ENCODE data around the gene MED17. TPM values are rescaled to one million over a fixed set of nuclear protein-coding genes. Genes with fewer than 3 reads are reported as not detected.

The MED17 gene
- total RNA-seq, 6 donors from 2014 or later: 13.1 to 33.5 (median 28.1) TPM

DNA sequence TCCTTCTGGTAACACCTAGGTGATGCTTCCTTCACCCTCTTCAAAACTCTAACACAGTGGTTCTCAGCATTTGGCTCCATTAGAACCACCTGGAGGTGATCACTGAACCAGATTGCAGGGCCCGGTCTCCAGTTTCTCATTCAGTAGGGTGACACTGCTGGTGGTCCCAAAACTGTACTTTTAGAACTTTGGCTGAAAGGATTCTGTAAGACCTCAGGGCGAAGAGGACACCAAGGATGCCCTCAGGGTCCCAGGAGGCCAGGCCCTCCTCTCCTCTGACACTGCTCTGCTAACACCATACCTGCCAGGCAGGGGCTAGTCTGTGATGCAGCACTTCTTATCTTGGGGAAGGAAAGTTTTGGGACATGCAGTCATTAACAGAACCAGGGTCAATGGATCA lies 57.4 kb downstream of the MED17 start:
- no peaks in the 10 kb centered on the region for H3K27me3 ChIP-seq
- TF ChIP-seq EP300 (IDR thresholded peaks at IDR 0.05): no peak
- no peak for TF ChIP-seq POLR2A (IDR thresholded peaks at IDR 0.05)
- TF ChIP-seq, protein P1, sequence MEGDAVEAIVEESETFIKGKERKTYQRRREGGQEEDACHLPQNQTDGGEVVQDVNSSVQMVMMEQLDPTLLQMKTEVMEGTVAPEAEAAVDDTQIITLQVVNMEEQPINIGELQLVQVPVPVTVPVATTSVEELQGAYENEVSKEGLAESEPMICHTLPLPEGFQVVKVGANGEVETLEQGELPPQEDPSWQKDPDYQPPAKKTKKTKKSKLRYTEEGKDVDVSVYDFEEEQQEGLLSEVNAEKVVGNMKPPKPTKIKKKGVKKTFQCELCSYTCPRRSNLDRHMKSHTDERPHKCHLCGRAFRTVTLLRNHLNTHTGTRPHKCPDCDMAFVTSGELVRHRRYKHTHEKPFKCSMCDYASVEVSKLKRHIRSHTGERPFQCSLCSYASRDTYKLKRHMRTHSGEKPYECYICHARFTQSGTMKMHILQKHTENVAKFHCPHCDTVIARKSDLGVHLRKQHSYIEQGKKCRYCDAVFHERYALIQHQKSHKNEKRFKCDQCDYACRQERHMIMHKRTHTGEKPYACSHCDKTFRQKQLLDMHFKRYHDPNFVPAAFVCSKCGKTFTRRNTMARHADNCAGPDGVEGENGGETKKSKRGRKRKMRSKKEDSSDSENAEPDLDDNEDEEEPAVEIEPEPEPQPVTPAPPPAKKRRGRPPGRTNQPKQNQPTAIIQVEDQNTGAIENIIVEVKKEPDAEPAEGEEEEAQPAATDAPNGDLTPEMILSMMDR (IDR thresholded peaks at IDR 0.05): no peak
- TF ChIP-seq POLR2AphosphoS5 (IDR thresholded peaks at IDR 0.05): no peak
- H3K36me3 ChIP-seq: no peaks in the 10 kb centered on the region
- no peak overlapping the region for H3K4me3 ChIP-seq
- no peak overlapping the region for H3K27ac ChIP-seq
- 84 to 87% methylated on average over 1 to 2 of the region's 2 CpGs for WGBS, 2 donors
- ATAC-seq (ENCODE audit: low FRiP score in 2 of 2): no peak
- H3K4me1 ChIP-seq: no peaks in the 10 kb centered on the region
- no peak for DNase-seq
- no peaks in the 10 kb centered on the region for H3K9me3 ChIP-seq

DNA sequence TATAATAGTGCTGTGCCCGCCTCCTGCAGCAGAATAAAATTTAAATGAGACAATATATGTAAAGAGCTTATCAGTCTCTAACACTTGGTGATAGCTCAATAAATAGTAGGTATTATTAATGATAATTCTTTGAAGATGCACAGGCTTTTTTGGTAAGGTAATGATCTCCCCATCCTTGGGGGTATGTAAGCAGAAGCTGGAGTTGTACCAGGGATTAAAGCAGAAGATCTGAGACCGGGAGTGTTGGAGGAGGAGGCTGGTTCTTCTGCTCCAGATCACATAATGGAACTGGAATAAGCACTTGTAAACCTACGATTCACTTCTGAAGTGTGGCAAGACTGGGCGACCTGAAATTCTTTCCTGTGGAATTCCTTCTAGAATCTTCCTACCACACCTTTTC lies 58.0 kb downstream of the MED17 start:
- 75 to 80% methylated on average over 4 of the region's 4 CpGs for WGBS, 2 donors
- DNase-seq (no peak), ATAC-seq (ENCODE audit: low FRiP score in 2 of 2) (no peak)
- no peaks in the 10 kb centered on the region for H3K27me3 ChIP-seq
- no peak for TF ChIP-seq POLR2A (IDR thresholded peaks at IDR 0.05)
- TF ChIP-seq POLR2AphosphoS5 (IDR thresholded peaks at IDR 0.05): no peak
- no peak for TF ChIP-seq EP300 (IDR thresholded peaks at IDR 0.05)
- TF ChIP-seq, protein P1 (IDR thresholded peaks at IDR 0.05): no peak
- no peaks in the 10 kb centered on the region for H3K4me1 ChIP-seq
- no peak overlapping the region for H3K4me3 ChIP-seq
- no peaks in the 10 kb centered on the region for H3K9me3 ChIP-seq
- H3K27ac ChIP-seq: no peak overlapping the region
- no peaks in the 10 kb centered on the region for H3K36me3 ChIP-seq

DNA sequence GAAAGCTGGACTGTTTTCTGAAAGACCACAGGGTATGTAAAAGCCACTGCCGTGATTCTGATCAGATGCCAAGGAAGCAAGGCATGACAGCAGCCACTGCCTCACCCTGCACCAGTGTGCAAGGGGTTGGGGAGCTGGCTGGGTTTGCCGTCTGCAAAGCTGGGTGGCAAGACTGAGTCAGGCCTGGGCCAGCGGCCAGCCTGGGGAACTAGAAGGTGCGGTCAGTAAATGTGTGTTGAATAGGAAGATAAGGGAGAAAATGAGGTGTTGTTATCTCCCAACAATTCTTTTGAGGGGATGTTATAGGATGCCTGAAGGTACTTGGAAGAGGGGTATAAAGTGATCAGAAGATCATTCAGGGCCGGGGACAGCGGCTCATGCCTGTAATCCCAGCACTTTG lies 58.4 kb downstream of the MED17 start:
- ATAC-seq (ENCODE audit: low FRiP score in 2 of 2) (peak in 1 of 2 donors; percentile 20), DNase-seq (no peak)
- no peak overlapping the region for H3K27ac ChIP-seq

DNA sequence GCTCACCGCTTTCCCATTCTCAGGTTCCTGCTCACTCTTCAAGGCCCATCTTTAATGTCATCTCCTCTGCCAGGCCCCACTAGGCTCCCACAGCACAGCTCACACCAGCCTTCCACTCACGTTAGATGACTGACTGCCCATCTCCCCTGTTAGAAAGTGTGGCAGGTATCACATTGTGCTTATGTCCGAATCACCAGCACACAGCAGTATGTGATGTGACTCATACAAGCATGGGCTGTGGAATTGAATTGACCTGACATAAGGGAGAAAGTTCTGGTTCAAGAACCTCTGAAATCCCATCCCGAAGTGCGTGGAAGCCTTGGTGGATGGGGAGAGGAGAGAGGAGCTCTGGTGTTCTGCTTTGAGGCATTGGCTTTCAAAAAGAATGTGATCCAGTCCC lies 59.8 kb downstream of the MED17 start:
- DNase-seq: no peak
- H3K4me1 ChIP-seq: no peaks in the 10 kb centered on the region
- H3K36me3 ChIP-seq: no peaks in the 10 kb centered on the region
- H3K9me3 ChIP-seq: no peaks in the 10 kb centered on the region
- no peak for TF ChIP-seq POLR2A (IDR thresholded peaks at IDR 0.05)
- TF ChIP-seq EP300 (IDR thresholded peaks at IDR 0.05): no peak
- TF ChIP-seq, protein P1 (IDR thresholded peaks at IDR 0.05): no peak
- no peak for TF ChIP-seq POLR2AphosphoS5 (IDR thresholded peaks at IDR 0.05)
- 95 to 97% methylated on average over 5 of the region's 5 CpGs for WGBS, 2 donors
- no peak overlapping the region for H3K4me3 ChIP-seq
- ATAC-seq (ENCODE audit: low FRiP score in 2 of 2): no peak
- H3K27ac ChIP-seq: no peak overlapping the region
- H3K27me3 ChIP-seq: no peaks in the 10 kb centered on the region

More for the DNA sequence above, 58.4 kb downstream of the MED17 start:
- Histone ChIP-seq H3K4me3 (no peak overlapping the region), H3K36me3 (no peaks in the 10 kb centered on the region), H3K4me1 (no peaks in the 10 kb centered on the region), H3K27me3 (no peaks in the 10 kb centered on the region), H3K9me3 (no peaks in the 10 kb centered on the region)
- 67 to 82% methylated on average over 6 of the region's 6 CpGs for WGBS, 2 donors
- TF ChIP-seq, protein P1 (IDR thresholded peaks at IDR 0.05): no peak
- TF ChIP-seq POLR2A (IDR thresholded peaks at IDR 0.05) (no peak), POLR2AphosphoS5 (IDR thresholded peaks at IDR 0.05) (no peak), EP300 (IDR thresholded peaks at IDR 0.05) (no peak)

DNA sequence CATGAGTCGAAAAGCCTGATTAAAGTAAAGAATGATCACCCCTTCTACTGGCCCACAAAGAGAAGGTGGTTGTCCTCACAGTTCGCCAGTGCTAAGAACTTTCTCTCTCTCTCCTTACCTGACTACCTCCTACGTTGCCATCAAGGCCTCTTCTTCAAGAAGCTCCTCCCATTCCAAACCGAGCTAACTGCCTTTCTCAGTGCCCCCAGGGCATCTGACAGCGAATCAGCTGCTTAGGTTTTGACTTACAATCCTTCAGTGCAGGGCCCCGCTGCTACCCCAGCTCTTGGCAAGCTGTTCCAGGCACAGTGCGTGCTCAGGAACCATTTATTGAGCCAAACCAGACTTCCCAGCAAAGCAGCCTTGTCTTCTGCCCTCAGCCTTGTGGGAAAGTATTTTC lies 60.5 kb downstream of the MED17 start:
- H3K4me3 ChIP-seq: no peak overlapping the region
- 70 to 73% methylated on average over 6 to 7 of the region's 7 CpGs for WGBS, 2 donors
- H3K27me3 ChIP-seq: no peaks in the 10 kb centered on the region
- no peaks in the 10 kb centered on the region for H3K9me3 ChIP-seq
- H3K4me1 ChIP-seq: peaks cover 0 to under 1% (median under 1%) of the 10 kb centered on the region in 4 donors
- H3K36me3 ChIP-seq: no peaks in the 10 kb centered on the region
- H3K27ac ChIP-seq: no peak overlapping the region
- ATAC-seq (ENCODE audit: low FRiP score in 2 of 2) (no peak), DNase-seq (no peak)
- TF ChIP-seq, protein P1 (IDR thresholded peaks at IDR 0.05): no peak
- TF ChIP-seq POLR2A (IDR thresholded peaks at IDR 0.05): no peak
- no peak for TF ChIP-seq POLR2AphosphoS5 (IDR thresholded peaks at IDR 0.05)
- no peak for TF ChIP-seq EP300 (IDR thresholded peaks at IDR 0.05)

All from upper lobe of left lung (tissue), 6 donors.